AG09319 (cell line): ENCODE data around the gene PCDHA11.
"Not testable (repeated sequence)": the region's sequence is repeated elsewhere in the genome, so short reads cannot be mapped to it uniquely, and the experiment has no call there.

Experiments used
- DNase-seq: peaks from one replicate; pipeline ENCODE4 v3.0.0-alpha.2; 2010; ENCODE audit warnings: low read depth; ENCODE audit errors: extremely low read depth
- TF ChIP-seq, protein P1 (sequence below): IDR thresholded peaks from 2 replicates; pipeline ENCODE4 v1.5.1; 2011; ENCODE audit warnings: low read depth, mild to moderate bottlenecking, inconsistent platforms, low read length, moderate library complexity

PCDHA11 gene

DNA sequence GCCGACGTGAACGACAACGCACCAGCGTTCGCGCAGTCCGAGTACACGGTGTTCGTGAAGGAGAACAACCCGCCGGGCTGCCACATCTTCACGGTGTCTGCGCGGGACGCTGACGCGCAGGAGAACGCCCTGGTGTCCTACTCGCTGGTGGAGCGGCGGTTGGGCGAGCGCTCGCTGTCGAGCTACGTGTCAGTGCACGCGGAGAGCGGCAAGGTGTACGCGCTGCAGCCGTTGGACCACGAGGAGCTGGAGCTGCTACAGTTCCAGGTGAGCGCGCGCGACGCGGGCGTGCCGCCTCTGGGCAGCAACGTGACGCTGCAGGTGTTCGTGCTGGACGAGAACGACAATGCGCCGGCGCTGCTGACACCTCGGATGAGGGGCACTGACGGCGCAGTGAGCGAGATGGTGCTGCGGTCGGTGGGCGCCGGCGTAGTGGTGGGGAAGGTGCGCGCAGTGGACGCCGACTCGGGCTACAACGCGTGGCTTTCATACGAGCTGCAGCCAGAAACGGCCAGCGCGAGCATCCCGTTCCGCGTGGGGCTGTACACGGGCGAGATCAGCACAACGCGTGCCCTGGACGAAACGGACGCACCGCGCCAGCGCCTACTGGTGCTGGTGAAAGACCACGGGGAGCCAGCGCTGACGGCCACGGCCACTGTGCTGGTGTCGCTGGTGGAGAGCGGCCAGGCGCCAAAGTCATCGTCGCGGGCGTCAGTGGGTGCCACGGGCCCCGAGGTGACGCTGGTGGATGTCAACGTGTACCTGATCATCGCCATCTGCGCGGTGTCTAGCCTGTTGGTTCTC lies 18.7 kb upstream of the PCDHA11 start:
- not testable (repeated sequence) for DNase-seq

DNA sequence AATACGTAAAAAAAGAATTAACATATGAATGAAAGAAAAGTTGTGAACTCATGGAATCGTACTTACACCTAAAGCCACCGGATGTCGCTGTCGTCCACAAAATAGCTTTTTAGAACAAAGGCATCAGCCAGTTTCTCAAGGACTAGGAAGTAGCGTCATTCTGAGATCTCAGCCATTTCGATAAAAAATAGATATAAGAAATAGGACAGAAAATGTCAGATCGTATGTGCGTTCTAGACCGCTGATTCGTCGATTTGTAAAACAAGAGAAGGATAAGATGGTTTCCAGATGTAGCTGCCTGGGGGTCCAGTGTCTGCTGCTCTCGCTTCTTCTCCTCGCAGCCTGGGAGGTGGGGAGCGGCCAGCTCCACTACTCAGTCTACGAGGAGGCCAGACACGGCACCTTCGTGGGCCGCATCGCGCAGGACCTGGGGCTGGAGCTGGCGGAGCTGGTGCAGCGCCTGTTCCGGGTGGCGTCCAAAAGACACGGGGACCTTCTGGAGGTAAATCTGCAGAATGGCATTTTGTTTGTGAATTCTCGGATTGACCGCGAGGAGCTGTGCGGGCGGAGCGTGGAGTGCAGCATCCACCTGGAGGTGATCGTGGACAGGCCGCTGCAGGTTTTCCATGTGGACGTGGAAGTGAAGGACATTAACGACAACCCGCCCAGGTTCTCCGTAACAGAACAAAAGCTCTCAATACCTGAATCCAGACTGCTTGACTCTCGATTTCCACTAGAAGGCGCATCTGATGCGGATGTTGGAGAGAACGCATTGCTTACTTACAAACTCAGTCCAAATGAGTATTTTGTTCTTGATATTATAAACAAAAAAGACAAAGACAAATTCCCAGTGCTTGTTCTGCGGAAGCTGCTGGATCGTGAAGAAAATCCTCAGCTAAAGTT lies 12.7 kb upstream of the PCDHA11 start, which contains the start of gene PCDHA10:
Gene PCDHA10, plus strand, starts transcription at position 126 of the 903 bp plus-strand sequence. Its CDS starts 152 bp downstream, at position 278.
- TF ChIP-seq, protein P1, sequence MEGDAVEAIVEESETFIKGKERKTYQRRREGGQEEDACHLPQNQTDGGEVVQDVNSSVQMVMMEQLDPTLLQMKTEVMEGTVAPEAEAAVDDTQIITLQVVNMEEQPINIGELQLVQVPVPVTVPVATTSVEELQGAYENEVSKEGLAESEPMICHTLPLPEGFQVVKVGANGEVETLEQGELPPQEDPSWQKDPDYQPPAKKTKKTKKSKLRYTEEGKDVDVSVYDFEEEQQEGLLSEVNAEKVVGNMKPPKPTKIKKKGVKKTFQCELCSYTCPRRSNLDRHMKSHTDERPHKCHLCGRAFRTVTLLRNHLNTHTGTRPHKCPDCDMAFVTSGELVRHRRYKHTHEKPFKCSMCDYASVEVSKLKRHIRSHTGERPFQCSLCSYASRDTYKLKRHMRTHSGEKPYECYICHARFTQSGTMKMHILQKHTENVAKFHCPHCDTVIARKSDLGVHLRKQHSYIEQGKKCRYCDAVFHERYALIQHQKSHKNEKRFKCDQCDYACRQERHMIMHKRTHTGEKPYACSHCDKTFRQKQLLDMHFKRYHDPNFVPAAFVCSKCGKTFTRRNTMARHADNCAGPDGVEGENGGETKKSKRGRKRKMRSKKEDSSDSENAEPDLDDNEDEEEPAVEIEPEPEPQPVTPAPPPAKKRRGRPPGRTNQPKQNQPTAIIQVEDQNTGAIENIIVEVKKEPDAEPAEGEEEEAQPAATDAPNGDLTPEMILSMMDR = no peak
- DNase-seq = no peak

DNA sequence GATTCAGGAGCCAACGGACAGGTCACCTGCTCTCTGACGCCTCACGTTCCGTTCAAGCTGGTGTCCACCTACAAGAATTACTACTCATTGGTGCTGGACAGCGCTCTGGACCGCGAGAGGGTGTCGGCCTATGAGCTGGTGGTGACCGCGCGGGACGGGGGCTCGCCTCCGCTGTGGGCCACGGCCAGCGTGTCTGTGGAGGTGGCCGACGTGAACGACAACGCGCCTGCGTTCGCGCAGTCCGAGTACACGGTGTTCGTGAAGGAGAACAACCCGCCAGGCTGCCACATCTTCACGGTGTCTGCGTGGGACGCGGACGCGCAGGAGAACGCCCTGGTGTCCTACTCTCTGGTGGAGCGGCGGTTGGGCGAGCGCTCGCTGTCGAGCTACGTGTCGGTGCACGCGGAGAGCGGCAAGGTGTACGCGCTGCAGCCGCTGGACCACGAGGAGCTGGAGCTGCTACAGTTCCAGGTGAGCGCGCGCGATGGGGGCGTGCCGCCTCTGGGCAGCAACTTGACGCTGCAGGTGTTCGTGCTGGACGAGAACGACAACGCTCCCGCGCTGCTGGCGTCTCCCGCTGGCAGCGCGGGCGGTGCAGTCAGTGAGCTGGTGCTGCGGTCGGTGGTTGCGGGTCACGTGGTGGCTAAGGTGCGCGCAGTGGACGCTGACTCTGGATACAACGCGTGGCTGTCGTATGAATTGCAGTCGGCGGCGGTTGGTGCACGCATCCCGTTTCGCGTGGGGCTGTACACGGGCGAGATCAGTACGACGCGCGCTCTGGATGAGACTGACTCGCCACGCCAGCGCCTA lies 11.4 kb upstream of the PCDHA11 start:
- TF ChIP-seq, protein P1 = no peak

GRCh38 chr5:140857987-140858240 lies 10.8 kb upstream of the PCDHA11 start:
- DNase-seq = no peak
- TF ChIP-seq, protein P1 = no peak

More for the DNA sequence above, 11.4 kb upstream of the PCDHA11 start:
- no peak for DNase-seq

DNA sequence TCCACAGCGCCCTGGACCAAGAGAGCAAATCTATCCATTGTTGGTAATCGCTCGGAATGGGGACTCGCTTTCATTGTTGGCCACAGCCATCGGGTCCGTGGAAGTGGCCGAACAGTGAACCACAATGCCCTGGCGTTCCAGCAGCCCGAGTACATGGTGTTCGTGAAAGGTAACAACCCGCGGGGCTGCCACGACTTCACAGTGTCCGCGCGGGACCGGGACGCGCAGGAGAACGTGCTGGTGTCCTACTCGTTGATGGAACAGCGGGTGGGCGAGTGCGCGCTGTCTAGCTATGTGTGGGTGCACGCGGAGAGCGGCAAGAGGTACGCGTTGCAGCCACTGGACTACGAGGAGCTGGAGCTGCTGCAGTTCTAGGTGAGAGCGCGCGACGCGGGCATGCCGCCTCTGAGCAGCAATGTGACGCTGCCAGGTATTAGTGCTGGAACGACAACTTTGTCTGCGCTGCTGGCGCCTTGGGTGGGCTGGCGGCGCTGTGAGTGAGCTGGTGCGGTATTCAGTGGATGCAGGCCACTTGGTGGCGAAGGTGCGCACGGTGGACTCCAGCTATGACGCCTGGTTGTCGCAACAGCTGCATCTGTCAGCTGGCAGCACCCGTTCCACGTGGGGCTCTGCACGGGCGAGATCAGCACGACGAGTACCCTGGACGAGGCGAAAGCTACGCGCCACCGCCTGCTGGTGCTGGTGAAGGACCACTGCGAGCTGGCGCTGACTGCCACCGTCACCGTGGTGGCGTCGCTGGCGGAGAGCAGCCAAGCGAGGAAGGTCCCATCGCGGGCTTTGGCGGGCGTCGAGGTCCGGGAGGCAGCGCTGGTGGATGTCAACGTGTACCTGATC lies 6.1 kb upstream of the PCDHA11 start:
- DNase-seq = no peak
- TF ChIP-seq, protein P1 = no peak

- DNase-seq = no peak
- TF ChIP-seq, protein P1 = no peak
Measured at GRCh38 chr5:140869555-140869886, 764 bp downstream of the PCDHA11 start.
